ENCODE data around the gene COX4I1.
A peak's percentile ranks its signal among the peaks of the same experiment; 100 is the strongest.
"Not testable (repeated sequence)": the region's sequence is repeated elsewhere in the genome, so short reads cannot be mapped to it uniquely, and the experiment has no call there.

Gene COX4I1

GRCh38 chr16:85809645-85810044 is 10.2 kb downstream of the COX4I1 start:
- H3K27ac ChIP-seq (ENCODE audit: insufficient read depth, low read length, poor library complexity, severe bottlenecking), result no peak overlapping the region
- no peaks in the 10 kb centered on the region for H3K4me1 ChIP-seq (ENCODE audit: control insufficient read depth, insufficient read depth, low read length, poor library complexity, severe bottlenecking)
- H3K4me3 ChIP-seq (ENCODE audit: insufficient read depth, low read depth, low read length, poor library complexity, severe bottlenecking), result no peak overlapping the region
- H3K9me3 ChIP-seq (ENCODE audit: control insufficient read depth, low read length), result no peaks in the 10 kb centered on the region
- peaks cover 25% of the 10 kb centered on the region for H3K36me3 ChIP-seq (ENCODE audit: control insufficient read depth, insufficient read depth, low read length)
- H3K27me3 ChIP-seq (replicated peaks; ENCODE audit: control insufficient read depth, insufficient read depth, low read length, poor library complexity, severe bottlenecking), result no peaks in the 10 kb centered on the region
- no peak for DNase-seq

GRCh38 chr16:85810097-85810741 is 10.7 kb downstream of the COX4I1 start:
- Histone ChIP-seq H3K4me3 (ENCODE audit: insufficient read depth, low read depth, low read length, poor library complexity, severe bottlenecking) (no peak overlapping the region), H3K9me3 (ENCODE audit: control insufficient read depth, low read length) (no peaks in the 10 kb centered on the region), H3K36me3 (ENCODE audit: control insufficient read depth, insufficient read depth, low read length) (peaks cover 19% of the 10 kb centered on the region), H3K4me1 (ENCODE audit: control insufficient read depth, insufficient read depth, low read length, poor library complexity, severe bottlenecking) (no peaks in the 10 kb centered on the region), H3K27ac (ENCODE audit: insufficient read depth, low read length, poor library complexity, severe bottlenecking) (no peak overlapping the region), H3K27me3 (replicated peaks; ENCODE audit: control insufficient read depth, insufficient read depth, low read length, poor library complexity, severe bottlenecking) (no peaks in the 10 kb centered on the region)
- no peak for DNase-seq

GRCh38 chr16:85810742-85811115 is 11.2 kb downstream of the COX4I1 start:
- no peak for DNase-seq
- H3K27me3 ChIP-seq (replicated peaks; ENCODE audit: control insufficient read depth, insufficient read depth, low read length, poor library complexity, severe bottlenecking), result no peaks in the 10 kb centered on the region

GRCh38 chr16:85812031-85812807 is 12.7 kb downstream of the COX4I1 start:
- Histone ChIP-seq H3K27ac (ENCODE audit: insufficient read depth, low read length, poor library complexity, severe bottlenecking) (no peak overlapping the region), H3K36me3 (ENCODE audit: control insufficient read depth, insufficient read depth, low read length) (no peaks in the 10 kb centered on the region), H3K4me3 (ENCODE audit: insufficient read depth, low read depth, low read length, poor library complexity, severe bottlenecking) (no peak overlapping the region), H3K9me3 (ENCODE audit: control insufficient read depth, low read length) (no peaks in the 10 kb centered on the region), H3K4me1 (ENCODE audit: control insufficient read depth, insufficient read depth, low read length, poor library complexity, severe bottlenecking) (no peaks in the 10 kb centered on the region), H3K27me3 (replicated peaks; ENCODE audit: control insufficient read depth, insufficient read depth, low read length, poor library complexity, severe bottlenecking) (no peaks in the 10 kb centered on the region)
- no peak for DNase-seq

More at GRCh38 chr16:85810742-85811115, 11.2 kb downstream of the COX4I1 start:
- H3K27ac ChIP-seq (ENCODE audit: insufficient read depth, low read length, poor library complexity, severe bottlenecking), result no peak overlapping the region
- no peaks in the 10 kb centered on the region for H3K9me3 ChIP-seq (ENCODE audit: control insufficient read depth, low read length)
- peaks cover 14% of the 10 kb centered on the region for H3K36me3 ChIP-seq (ENCODE audit: control insufficient read depth, insufficient read depth, low read length)
- no peak overlapping the region for H3K4me3 ChIP-seq (ENCODE audit: insufficient read depth, low read depth, low read length, poor library complexity, severe bottlenecking)
- no peaks in the 10 kb centered on the region for H3K4me1 ChIP-seq (ENCODE audit: control insufficient read depth, insufficient read depth, low read length, poor library complexity, severe bottlenecking)

GRCh38 chr16:85812811-85813700 is 13.6 kb downstream of the COX4I1 start:
- Histone ChIP-seq H3K36me3 (ENCODE audit: control insufficient read depth, insufficient read depth, low read length) (no peaks in the 10 kb centered on the region), H3K9me3 (ENCODE audit: control insufficient read depth, low read length) (no peaks in the 10 kb centered on the region), H3K27ac (ENCODE audit: insufficient read depth, low read length, poor library complexity, severe bottlenecking) (no peak overlapping the region), H3K4me3 (ENCODE audit: insufficient read depth, low read depth, low read length, poor library complexity, severe bottlenecking) (no peak overlapping the region), H3K27me3 (replicated peaks; ENCODE audit: control insufficient read depth, insufficient read depth, low read length, poor library complexity, severe bottlenecking) (no peaks in the 10 kb centered on the region), H3K4me1 (ENCODE audit: control insufficient read depth, insufficient read depth, low read length, poor library complexity, severe bottlenecking) (no peaks in the 10 kb centered on the region)
- no peak for DNase-seq

GRCh38 chr16:85816159-85816558 is 16.7 kb downstream of the COX4I1 start:
- no peaks in the 10 kb centered on the region for H3K27me3 ChIP-seq (replicated peaks; ENCODE audit: control insufficient read depth, insufficient read depth, low read length, poor library complexity, severe bottlenecking)
- no peak overlapping the region for H3K4me3 ChIP-seq (ENCODE audit: insufficient read depth, low read depth, low read length, poor library complexity, severe bottlenecking)
- H3K4me1 ChIP-seq (ENCODE audit: control insufficient read depth, insufficient read depth, low read length, poor library complexity, severe bottlenecking), result no peaks in the 10 kb centered on the region
- H3K27ac ChIP-seq (ENCODE audit: insufficient read depth, low read length, poor library complexity, severe bottlenecking), result no peak overlapping the region
- H3K9me3 ChIP-seq (ENCODE audit: control insufficient read depth, low read length), result no peaks in the 10 kb centered on the region
- no peak for DNase-seq
- H3K36me3 ChIP-seq (ENCODE audit: control insufficient read depth, insufficient read depth, low read length), result no peaks in the 10 kb centered on the region

GRCh38 chr16:85817195-85817594 is 17.7 kb downstream of the COX4I1 start:
- H3K4me1 ChIP-seq (ENCODE audit: control insufficient read depth, insufficient read depth, low read length, poor library complexity, severe bottlenecking); H3K27ac ChIP-seq (ENCODE audit: insufficient read depth, low read length, poor library complexity, severe bottlenecking); H3K36me3 ChIP-seq (ENCODE audit: control insufficient read depth, insufficient read depth, low read length); H3K27me3 ChIP-seq (replicated peaks; ENCODE audit: control insufficient read depth, insufficient read depth, low read length, poor library complexity, severe bottlenecking); H3K9me3 ChIP-seq (ENCODE audit: control insufficient read depth, low read length); H3K4me3 ChIP-seq (ENCODE audit: insufficient read depth, low read depth, low read length, poor library complexity, severe bottlenecking); DNase-seq: not testable (repeated sequence)

- DNase-seq, result peak; percentile 57 to 71 (median 58)
- Histone ChIP-seq H3K27ac (ENCODE audit: insufficient read depth, low read length, poor library complexity, severe bottlenecking) (no peak overlapping the region), H3K4me1 (ENCODE audit: control insufficient read depth, insufficient read depth, low read length, poor library complexity, severe bottlenecking) (no peaks in the 10 kb centered on the region), H3K4me3 (ENCODE audit: insufficient read depth, low read depth, low read length, poor library complexity, severe bottlenecking) (no peak overlapping the region), H3K36me3 (ENCODE audit: control insufficient read depth, insufficient read depth, low read length) (no peaks in the 10 kb centered on the region), H3K9me3 (ENCODE audit: control insufficient read depth, low read length) (no peaks in the 10 kb centered on the region), H3K27me3 (replicated peaks; ENCODE audit: control insufficient read depth, insufficient read depth, low read length, poor library complexity, severe bottlenecking) (no peaks in the 10 kb centered on the region)
Observed at GRCh38 chr16:85819245-85819644, 19.8 kb downstream of the COX4I1 start.

- Histone ChIP-seq H3K27ac (ENCODE audit: insufficient read depth, low read length, poor library complexity, severe bottlenecking) (no peak overlapping the region), H3K4me3 (ENCODE audit: insufficient read depth, low read depth, low read length, poor library complexity, severe bottlenecking) (no peak overlapping the region), H3K36me3 (ENCODE audit: control insufficient read depth, insufficient read depth, low read length) (no peaks in the 10 kb centered on the region), H3K27me3 (replicated peaks; ENCODE audit: control insufficient read depth, insufficient read depth, low read length, poor library complexity, severe bottlenecking) (no peaks in the 10 kb centered on the region), H3K9me3 (ENCODE audit: control insufficient read depth, low read length) (no peaks in the 10 kb centered on the region), H3K4me1 (ENCODE audit: control insufficient read depth, insufficient read depth, low read length, poor library complexity, severe bottlenecking) (no peaks in the 10 kb centered on the region)
- DNase-seq, result no peak
Observed at GRCh38 chr16:85819771-85820170, 20.3 kb downstream of the COX4I1 start.

All from effector memory CD4-positive, alpha-beta T cell (primary cell).